PC-9 (cell line): ENCODE data around the gene SCN8A. TPM values are rescaled to one million over a fixed set of nuclear protein-coding genes. Genes with fewer than 3 reads are reported as not detected.

ENCODE experiments used
- BruUV-seq: library from RNA; stranded (reverse); fragments of 400-500 nt; replicated peaks from 2 replicates; lab custom pipeline; 2021; lab: Mats Ljungman, UMichigan
- CTCF ChIA-PET: fragments of 300-600 bp; sonication (Branson Sonifier 250); formaldehyde crosslinking; loops from one replicate; lab custom pipeline; 2022; ENCODE audit warnings: antibody characterized with exemption; lab: Charles Lee
- POLR2A ChIA-PET: fragments of 300-600 bp; sonication (Branson Sonifier 250); formaldehyde crosslinking; loops from one replicate; lab custom pipeline; 2022; ENCODE audit warnings: antibody characterized with exemption; ENCODE audit not compliant: unreplicated experiment; lab: Charles Lee
- DNase-seq, 2 experiments: peaks; one replicate each; pipeline versions ENCODE4 v3.0.0 to v3.0.0-alpha.2; 2015 to 2022; ENCODE audit warnings: mixed read lengths in 1 of 2
- H2AFZ ChIP-seq: fragments of 200-600 bp; sonication (generic); 2 replicates; pipeline ENCODE4 v1.8.1; 2017; ENCODE audit warnings: antibody characterized with exemption
- H3F3A ChIP-seq: fragments of 200-600 bp; sonication (generic); 2 replicates; pipeline ENCODE4 v1.8.1; 2017; ENCODE audit warnings: antibody characterized with exemption, mild to moderate bottlenecking, low read depth; ENCODE audit not compliant: insufficient read depth
- H3K27ac ChIP-seq: fragments of 200-600 bp; sonication (generic); 2 replicates; pipeline ENCODE4 v1.6.1; 2016; ENCODE audit warnings: mixed run types
- H3K27me3 ChIP-seq: fragments of 200-600 bp; sonication (generic); 2 replicates; pipeline ENCODE4 v1.6.1; 2016; ENCODE audit warnings: low read depth, mixed run types; ENCODE audit not compliant: insufficient read depth
- H3K36me3 ChIP-seq: fragments of 200-600 bp; sonication (generic); 2 replicates; pipeline ENCODE4 v1.6.1; 2016; ENCODE audit warnings: low read depth, mixed run types
- H3K4me1 ChIP-seq: fragments of 200-600 bp; sonication (generic); replicated peaks from 2 replicates; pipeline ENCODE4 v1.6.1; 2016; ENCODE audit warnings: mixed run types; ENCODE audit not compliant: insufficient read depth
- H3K4me2 ChIP-seq: fragments of 200-600 bp; sonication (generic); 2 replicates; pipeline ENCODE4 v1.6.1; 2017; ENCODE audit warnings: mixed run types
- H3K4me3 ChIP-seq: fragments of 200-600 bp; sonication (generic); 2 replicates; pipeline ENCODE4 v1.6.1; 2016; ENCODE audit warnings: mixed run types
- H3K79me2 ChIP-seq: fragments of 200-600 bp; sonication (generic); 2 replicates; pipeline ENCODE4 v1.6.1; 2017; ENCODE audit warnings: low read depth, mixed run types
- H3K9me2 ChIP-seq: fragments of 200-600 bp; sonication (generic); 2 replicates; pipeline ENCODE4 v1.8.1; 2017; ENCODE audit warnings: mild to moderate bottlenecking; ENCODE audit not compliant: insufficient read depth
- H3K9me3 ChIP-seq: fragments of 200-600 bp; sonication (generic); 2 replicates; pipeline ENCODE4 v1.8.1; 2016; ENCODE audit warnings: low read depth; ENCODE audit not compliant: insufficient read depth
- H4K20me1 ChIP-seq: fragments of 200-600 bp; sonication (generic); 2 replicates; pipeline ENCODE4 v1.8.1; 2017; ENCODE audit not compliant: insufficient read depth
- CTCF ChIP-seq: fragments of 200-600 bp; sonication (generic); conservative IDR thresholded peaks from 2 replicates; pipeline ENCODE4 v1.6.1; 2017; ENCODE audit warnings: mixed run types, antibody characterized with exemption, mild to moderate bottlenecking, moderate library complexity
- EZH2 ChIP-seq: fragments of 200-600 bp; sonication (generic); IDR thresholded peaks from 2 replicates; pipeline ENCODE4 v1.8.0; 2017; ENCODE audit warnings: antibody characterized with exemption, low read depth
- intact Hi-C: fragments of 100-400 bp; cut with micrococcal nuclease; formaldehyde crosslinking; loops from one replicate; pipeline ENCODE4 v1.10.0; 2022; ENCODE audit not compliant: unreplicated experiment
- total RNA-seq: library from RNA; stranded (reverse); gene quantifications from 2 replicates; pipeline ENCODE4 v1.2.3, GENCODE V29; 2021

Gene SCN8A
- total RNA-seq, 1 experiment from 2014 or later, result 0.17 TPM

- H3K4me1 ChIP-seq, result no peaks in the 10 kb centered on the region
- H3K4me3 ChIP-seq, result no peak overlapping the region
- intact Hi-C loops, result no loop called here
- H3K27me3 ChIP-seq, result peaks cover 69% of the 10 kb centered on the region
- no peaks in the 10 kb centered on the region for H3F3A ChIP-seq
- no TSS peak for BruUV-seq
- H3K9me2 ChIP-seq, result no peaks in the 10 kb centered on the region
- no peaks in the 10 kb centered on the region for H4K20me1 ChIP-seq
- no peaks in the 10 kb centered on the region for H3K79me2 ChIP-seq
- DNase-seq, result no peak
- TF ChIP-seq CTCF (no peak), EZH2 (no peak)
- H3K9me3 ChIP-seq, result no peaks in the 10 kb centered on the region
- ChIA-PET CTCF (no interaction called here), POLR2A (no interaction called here)
- no peak overlapping the region for H3K4me2 ChIP-seq
- H3K27ac ChIP-seq, result no peak overlapping the region
- no peaks in the 10 kb centered on the region for H3K36me3 ChIP-seq
- H2AFZ ChIP-seq, result no peak overlapping the region
Measured at GRCh38 chr12:51675071-51675803, 84.2 kb downstream of the SCN8A start.

GRCh38 chr12:51676875-51677274 lies 85.8 kb downstream of the SCN8A start:
- intact Hi-C loops, result no loop called here
- Histone ChIP-seq H3K4me2 (no peak overlapping the region), H3K27ac (no peak overlapping the region), H4K20me1 (no peaks in the 10 kb centered on the region), H3K79me2 (no peaks in the 10 kb centered on the region), H3F3A (no peaks in the 10 kb centered on the region), H3K36me3 (no peaks in the 10 kb centered on the region), H3K9me3 (no peaks in the 10 kb centered on the region), H3K27me3 (peaks cover 65% of the 10 kb centered on the region), H3K4me3 (no peak overlapping the region), H3K9me2 (no peaks in the 10 kb centered on the region), H3K4me1 (no peaks in the 10 kb centered on the region), H2AFZ (no peak overlapping the region)
- no peak for DNase-seq
- no TSS peak for BruUV-seq
- ChIA-PET POLR2A (no interaction called here), CTCF (no interaction called here)
- TF ChIP-seq EZH2 (no peak), CTCF (no peak)

- BruUV-seq, result no TSS peak
- Histone ChIP-seq H3K9me2 (no peaks in the 10 kb centered on the region), H3K27ac (no peak overlapping the region), H3K27me3 (peaks cover 60% of the 10 kb centered on the region), H3K36me3 (no peaks in the 10 kb centered on the region), H3K4me3 (no peak overlapping the region), H3K79me2 (no peaks in the 10 kb centered on the region), H3K4me1 (no peaks in the 10 kb centered on the region), H4K20me1 (no peaks in the 10 kb centered on the region), H2AFZ (no peak overlapping the region), H3F3A (no peaks in the 10 kb centered on the region), H3K9me3 (no peaks in the 10 kb centered on the region), H3K4me2 (no peak overlapping the region)
- ChIA-PET CTCF (no interaction called here), POLR2A (no interaction called here)
- DNase-seq, result no peak
- TF ChIP-seq CTCF (no peak), EZH2 (no peak)
- intact Hi-C loops, result no loop called here
Measured at GRCh38 chr12:51677284-51677968, 86.4 kb downstream of the SCN8A start.
